ENCODE results near the gene CBS. TPM values are rescaled to one million over a fixed set of nuclear protein-coding genes. Genes with fewer than 3 reads are reported as not detected.
"Not testable (repeated sequence)": the region's sequence is repeated elsewhere in the genome, so short reads cannot be mapped to it uniquely, and the experiment has no call there.

The CBS gene
- total and polyA plus RNA-seq, 5 donors, result 4.8 to 13.3 (median 10.5) TPM

DNA sequence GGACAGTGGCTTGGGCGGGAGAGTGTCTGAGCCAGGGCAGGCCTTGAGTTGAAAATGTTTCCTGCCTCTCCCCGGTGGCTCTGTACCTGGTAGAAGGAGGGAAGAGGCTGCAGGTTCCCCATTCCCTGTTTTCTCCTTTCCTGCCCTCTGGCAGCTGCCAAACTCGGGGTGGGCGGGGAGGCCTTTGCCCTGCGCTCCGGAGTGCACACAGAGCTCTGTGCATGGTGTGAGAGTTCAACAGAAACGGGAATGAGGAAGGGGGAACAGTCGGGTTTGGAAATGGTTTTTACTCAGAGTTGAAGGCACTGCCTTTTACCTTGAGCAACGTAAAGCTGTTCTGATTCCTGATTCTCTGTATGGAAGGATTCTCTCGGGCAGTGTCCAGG lies 37.0 kb downstream of the CBS start:
- intact Hi-C loops (cut with DNase I); H3K4me1 ChIP-seq (ENCODE audit: control insufficient read depth, insufficient read depth, low read length); DNase-seq; H3K9me3 ChIP-seq (ENCODE audit: control insufficient read depth, low read length); H3K27ac ChIP-seq (ENCODE audit: low read length); H3K27me3 ChIP-seq (ENCODE audit: control insufficient read depth, insufficient read depth); ATAC-seq; H3K4me3 ChIP-seq (ENCODE audit: low read length): not testable (repeated sequence)
- 85% methylated on average over 7 of the region's 10 CpGs for WGBS

DNA sequence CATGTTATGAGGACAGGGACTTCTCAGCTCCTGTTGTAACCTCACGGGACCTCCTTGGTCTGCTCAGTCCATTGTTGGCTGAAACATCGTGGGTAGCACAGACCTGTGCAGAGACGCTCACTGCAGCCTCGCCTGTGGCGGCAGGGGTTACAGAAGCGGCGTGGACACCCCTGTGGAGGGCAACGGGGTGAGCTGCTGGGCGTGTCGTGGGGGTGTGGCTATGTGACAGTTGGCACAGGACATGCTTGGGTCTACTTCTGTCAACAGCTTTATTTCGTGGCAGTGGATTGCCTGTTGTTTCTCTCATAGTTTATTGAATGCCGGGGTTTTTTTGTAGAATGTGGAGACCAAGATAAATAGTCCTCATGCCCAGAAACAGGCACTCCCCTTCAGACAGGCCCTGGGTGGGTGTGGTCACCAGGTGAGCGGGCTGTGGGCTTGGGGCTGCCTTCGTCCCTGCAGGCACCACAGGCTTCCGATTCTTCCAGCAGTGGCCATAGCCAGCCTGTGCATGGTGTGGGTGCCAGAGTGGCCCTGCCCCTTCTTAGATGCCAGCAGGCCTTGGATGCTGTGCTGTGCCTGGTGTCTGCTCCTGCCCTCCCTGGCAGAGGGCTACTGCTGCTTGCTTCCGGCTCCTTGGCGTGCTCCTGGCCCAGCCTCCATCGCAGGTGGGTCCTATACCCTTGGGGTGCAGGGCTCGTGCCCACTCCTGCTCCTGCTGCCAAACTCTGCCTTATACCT lies 37.5 kb downstream of the CBS start:
- intact Hi-C loops (cut with DNase I); H3K4me1 ChIP-seq (ENCODE audit: control insufficient read depth, insufficient read depth, low read length); H3K9me3 ChIP-seq (ENCODE audit: control insufficient read depth, low read length); H3K27me3 ChIP-seq (ENCODE audit: control insufficient read depth, insufficient read depth); H3K27ac ChIP-seq (ENCODE audit: low read length); H3K4me3 ChIP-seq (ENCODE audit: low read length): not testable (repeated sequence)
- DNase-seq (peak in 1 of 3 donors; percentile 40), ATAC-seq (peak in 1 of 2 donors; percentile 44)
- WGBS, result 67% methylated on average over 18 of the region's 19 CpGs

DNA sequence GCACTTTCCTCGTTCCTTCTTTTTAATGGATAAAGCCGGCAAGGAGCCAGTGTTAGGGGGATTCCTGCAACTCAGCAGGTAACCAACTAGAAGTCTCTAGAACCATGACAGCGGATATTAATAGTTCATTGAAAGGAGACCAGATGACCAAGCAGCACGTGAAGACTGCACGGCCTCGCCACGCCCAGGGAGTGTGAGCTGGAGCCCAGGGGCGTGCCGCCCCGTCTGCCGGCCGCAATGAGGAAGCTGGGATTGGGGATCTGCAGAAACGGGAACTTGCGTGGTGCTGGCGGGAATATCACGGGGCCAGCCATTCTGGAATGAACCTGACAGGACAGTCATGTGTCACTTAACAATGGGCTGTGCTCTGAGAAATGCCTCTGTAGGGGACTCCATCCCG lies 38.7 kb downstream of the CBS start:
- H3K27me3 ChIP-seq (ENCODE audit: control insufficient read depth, insufficient read depth); H3K27ac ChIP-seq (ENCODE audit: low read length); H3K9me3 ChIP-seq (ENCODE audit: control insufficient read depth, low read length); H3K4me3 ChIP-seq (ENCODE audit: low read length); H3K4me1 ChIP-seq (ENCODE audit: control insufficient read depth, insufficient read depth, low read length); intact Hi-C loops (cut with DNase I): not testable (repeated sequence)
- peak in 2 of 3 donors; percentile 83 for DNase-seq
- WGBS, result 95% methylated on average over 11 of the region's 17 CpGs
- ATAC-seq, result peak; percentile 32 to 58

- no peak for ATAC-seq
- Histone ChIP-seq H3K27me3 (ENCODE audit: control insufficient read depth, insufficient read depth) (no peaks in the 10 kb centered on the region), H3K4me3 (ENCODE audit: low read length) (no peak overlapping the region), H3K9me3 (ENCODE audit: control insufficient read depth, low read length) (no peaks in the 10 kb centered on the region), H3K27ac (ENCODE audit: low read length) (no peak overlapping the region), H3K4me1 (ENCODE audit: control insufficient read depth, insufficient read depth, low read length) (no peaks in the 10 kb centered on the region)
- 65% methylated on average over 5 of the region's 5 CpGs for WGBS
- peak in 1 of 3 donors; percentile 58 for DNase-seq
- intact Hi-C loops (cut with DNase I), result no loop called here
Measured at GRCh38 chr21:43034826-43035225, 40.8 kb downstream of the CBS start.

DNA sequence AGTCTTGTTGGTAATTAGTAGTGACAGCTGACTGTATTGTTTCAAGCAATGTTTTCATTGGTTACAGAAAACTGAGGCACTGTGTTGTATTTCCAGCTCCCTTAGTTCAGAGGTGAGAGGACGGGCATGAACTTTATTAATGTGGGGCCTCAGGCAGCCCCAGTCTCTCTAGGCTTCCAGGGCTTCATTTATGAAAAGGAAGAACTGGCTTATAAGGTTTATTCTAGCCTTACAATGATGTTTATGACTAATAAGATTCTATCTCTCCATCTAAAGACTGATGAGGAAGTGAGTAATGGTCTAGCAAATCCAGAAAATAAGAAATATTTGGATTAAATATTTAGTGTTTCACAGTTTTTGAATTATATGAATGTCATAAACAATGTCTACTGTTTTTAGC lies 41.5 kb downstream of the CBS start:
- Histone ChIP-seq H3K4me1 (ENCODE audit: control insufficient read depth, insufficient read depth, low read length) (no peaks in the 10 kb centered on the region), H3K27me3 (ENCODE audit: control insufficient read depth, insufficient read depth) (no peaks in the 10 kb centered on the region), H3K9me3 (ENCODE audit: control insufficient read depth, low read length) (no peaks in the 10 kb centered on the region), H3K4me3 (ENCODE audit: low read length) (no peak overlapping the region), H3K27ac (ENCODE audit: low read length) (no peak overlapping the region)
- intact Hi-C loops (cut with DNase I), result no loop called here
- DNase-seq, result no peak
- WGBS, result 99% methylated on average over 1 of the region's 1 CpG
- ATAC-seq, result no peak

DNA sequence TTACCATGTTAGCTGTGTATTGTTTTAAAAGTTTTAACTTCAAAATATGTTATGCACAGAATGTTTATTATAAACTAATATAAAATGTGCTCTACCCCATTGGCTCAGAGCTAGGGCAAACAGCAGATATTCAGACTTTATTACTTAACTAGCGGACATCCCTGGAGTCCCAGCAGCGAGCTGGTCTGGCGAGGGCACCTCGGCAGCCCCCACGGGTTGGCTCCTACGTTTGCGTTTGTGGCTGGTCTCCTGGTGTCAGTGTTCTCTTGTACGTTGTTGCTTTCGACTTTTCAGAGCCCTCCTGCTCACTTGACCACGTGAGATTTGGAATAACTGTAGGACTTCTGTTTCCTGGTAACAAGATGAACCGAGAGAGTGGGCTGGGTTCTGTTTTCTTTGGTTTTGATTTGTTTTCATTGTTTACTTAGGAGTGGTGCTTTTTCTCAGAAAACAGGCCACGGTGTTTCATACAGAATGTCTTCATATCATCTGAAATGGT lies 44.5 kb downstream of the CBS start:
- no peak overlapping the region for H3K4me3 ChIP-seq (ENCODE audit: low read length)
- no peak for ATAC-seq
- no peaks in the 10 kb centered on the region for H3K4me1 ChIP-seq (ENCODE audit: control insufficient read depth, insufficient read depth, low read length)
- 81% methylated on average over 12 of the region's 12 CpGs for WGBS
- no peaks in the 10 kb centered on the region for H3K9me3 ChIP-seq (ENCODE audit: control insufficient read depth, low read length)
- H3K27me3 ChIP-seq (ENCODE audit: control insufficient read depth, insufficient read depth), result no peaks in the 10 kb centered on the region
- DNase-seq, result no peak
- no peak overlapping the region for H3K27ac ChIP-seq (ENCODE audit: low read length)
- intact Hi-C loops (cut with DNase I), result no loop called here

DNA sequence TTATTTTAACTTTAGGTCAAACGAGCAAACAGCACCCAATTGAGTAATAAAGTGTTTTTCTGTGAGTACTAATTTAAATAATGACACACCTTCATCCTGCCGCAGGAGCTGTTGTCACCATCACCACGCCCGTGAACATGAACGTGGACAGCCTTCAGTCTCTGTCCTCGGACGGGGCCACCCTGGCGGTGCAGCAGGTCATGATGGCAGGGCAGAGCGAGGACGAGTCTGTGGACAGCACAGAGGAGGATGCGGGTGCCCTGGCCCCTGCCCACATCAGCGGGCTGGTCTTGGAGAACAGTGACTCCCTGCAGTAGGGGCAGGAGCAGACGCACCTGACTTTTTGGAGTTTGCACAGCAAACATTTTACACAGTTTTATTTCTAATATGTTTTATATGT lies 45.9 kb downstream of the CBS start:
- Histone ChIP-seq H3K27me3 (ENCODE audit: control insufficient read depth, insufficient read depth) (no peaks in the 10 kb centered on the region), H3K27ac (ENCODE audit: low read length) (no peak overlapping the region), H3K4me1 (ENCODE audit: control insufficient read depth, insufficient read depth, low read length) (no peaks in the 10 kb centered on the region), H3K9me3 (ENCODE audit: control insufficient read depth, low read length) (no peaks in the 10 kb centered on the region), H3K4me3 (ENCODE audit: low read length) (no peak overlapping the region)
- intact Hi-C loops (cut with DNase I), result no loop called here
- no peak for ATAC-seq
- no peak for DNase-seq
- WGBS, result 94% methylated on average over 13 of the region's 13 CpGs

DNA sequence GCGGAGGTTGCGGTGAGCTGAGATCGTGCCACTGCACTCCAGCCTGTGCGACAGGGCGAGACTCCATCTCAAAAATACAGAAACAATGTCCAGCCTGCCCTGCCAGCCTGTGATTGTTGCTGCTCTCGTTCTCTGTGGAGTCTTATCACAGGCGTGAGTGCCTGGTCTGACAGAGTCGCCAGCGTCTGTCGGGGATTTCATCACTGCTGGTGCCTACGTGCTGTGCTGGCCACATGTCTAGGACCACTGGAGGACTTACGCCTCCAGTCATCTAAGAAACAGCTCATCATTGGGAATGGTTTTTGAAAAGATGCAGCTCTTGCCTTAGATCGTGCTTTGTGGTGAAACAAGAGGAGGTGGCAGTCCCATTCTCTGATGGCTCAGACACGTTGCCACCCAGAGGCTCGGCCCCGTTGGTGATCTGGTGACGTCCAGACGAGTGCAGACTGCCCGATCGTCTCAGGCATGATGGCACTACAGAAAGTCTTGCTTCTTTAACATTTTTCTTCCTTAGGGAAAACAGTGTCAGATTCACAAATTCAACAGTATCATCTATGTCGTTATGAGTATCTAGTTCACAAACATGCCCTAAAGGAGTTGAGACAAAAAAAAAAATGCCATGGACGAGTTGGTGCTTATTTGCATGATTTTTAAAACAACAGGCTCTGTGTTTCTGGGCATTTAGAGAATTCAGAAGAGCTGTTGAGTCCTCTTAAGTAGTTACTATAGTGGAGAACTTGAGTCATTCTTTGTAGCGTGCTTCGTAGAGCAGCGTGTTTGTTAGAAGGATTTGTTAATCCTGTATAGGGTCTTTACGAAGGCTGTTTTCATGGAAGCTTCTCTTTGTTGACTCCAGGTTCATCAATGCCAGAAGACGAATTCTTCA lies 47.5 kb downstream of the CBS start:
- H3K27me3 ChIP-seq (ENCODE audit: control insufficient read depth, insufficient read depth), result no peaks in the 10 kb centered on the region
- ATAC-seq (peak; percentile 29 to 40), DNase-seq (no peak)
- H3K4me3 ChIP-seq (ENCODE audit: low read length), result no peak overlapping the region
- 75% methylated on average over 27 of the region's 27 CpGs for WGBS
- intact Hi-C loops (cut with DNase I), result no loop called here
- no peaks in the 10 kb centered on the region for H3K9me3 ChIP-seq (ENCODE audit: control insufficient read depth, low read length)
- no peak overlapping the region for H3K27ac ChIP-seq (ENCODE audit: low read length)
- no peaks in the 10 kb centered on the region for H3K4me1 ChIP-seq (ENCODE audit: control insufficient read depth, insufficient read depth, low read length)

DNA sequence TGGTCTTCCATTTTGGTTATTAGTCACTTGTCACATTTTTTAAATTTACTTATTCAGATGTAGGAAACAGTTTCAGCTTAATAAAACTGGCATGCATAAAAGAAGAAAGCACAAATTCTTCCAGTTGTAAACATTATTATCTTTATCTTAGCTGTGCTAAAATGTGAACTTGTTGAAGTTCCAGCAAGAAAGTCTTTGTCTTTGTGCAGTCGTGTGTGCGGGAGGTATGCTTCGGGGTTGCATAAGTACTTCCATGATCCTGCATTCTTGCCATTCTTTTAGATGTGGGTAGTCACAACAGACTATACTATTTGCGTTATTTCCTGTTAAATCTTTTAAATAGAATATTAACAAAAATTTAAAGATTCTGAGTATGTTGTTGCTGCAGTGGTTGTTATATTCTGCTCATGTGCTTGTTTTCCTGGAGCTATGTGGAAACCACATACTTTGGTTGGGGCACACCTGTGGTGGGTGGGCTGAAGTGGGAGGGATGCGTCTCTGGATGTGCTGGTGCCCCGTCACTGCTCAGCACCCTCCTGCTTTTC lies 49.9 kb downstream of the CBS start:
- intact Hi-C loops (cut with DNase I), result no loop called here
- DNase-seq (no peak), ATAC-seq (no peak)
- WGBS, result 75% methylated on average over 6 of the region's 6 CpGs
- Histone ChIP-seq H3K27me3 (ENCODE audit: control insufficient read depth, insufficient read depth) (no peaks in the 10 kb centered on the region), H3K4me1 (ENCODE audit: control insufficient read depth, insufficient read depth, low read length) (no peaks in the 10 kb centered on the region), H3K4me3 (ENCODE audit: low read length) (no peak overlapping the region), H3K27ac (ENCODE audit: low read length) (no peak overlapping the region), H3K9me3 (ENCODE audit: control insufficient read depth, low read length) (no peaks in the 10 kb centered on the region)

- intact Hi-C loops (cut with DNase I), result no loop called here
Measured at GRCh38 chr21:43024439-43025136, 51.0 kb downstream of the CBS start.

More at GRCh38 chr21:43024439-43025136, 51.0 kb downstream of the CBS start:
- no peak overlapping the region for H3K4me3 ChIP-seq (ENCODE audit: low read length)
- no peak overlapping the region for H3K27ac ChIP-seq (ENCODE audit: low read length)
- H3K4me1 ChIP-seq (ENCODE audit: control insufficient read depth, insufficient read depth, low read length), result no peaks in the 10 kb centered on the region
- ATAC-seq (no peak), DNase-seq (no peak)
- WGBS, result 77% methylated on average over 17 of the region's 17 CpGs
- H3K27me3 ChIP-seq (ENCODE audit: control insufficient read depth, insufficient read depth), result no peaks in the 10 kb centered on the region
- H3K9me3 ChIP-seq (ENCODE audit: control insufficient read depth, low read length), result no peaks in the 10 kb centered on the region

Data from right cardiac atrium (tissue), 5 donors.